HG02678 (cell line): ENCODE measurements around the gene GPR137B.

Experiments
- ATAC-seq: cut with Tn5 transposase; IDR thresholded peaks from one replicate; pipeline ENCODE4 v1.9.1; 2021; ENCODE audit warnings: mild to moderate bottlenecking, moderate library complexity; ENCODE audit not compliant: unreplicated experiment

GPR137B gene

DNA sequence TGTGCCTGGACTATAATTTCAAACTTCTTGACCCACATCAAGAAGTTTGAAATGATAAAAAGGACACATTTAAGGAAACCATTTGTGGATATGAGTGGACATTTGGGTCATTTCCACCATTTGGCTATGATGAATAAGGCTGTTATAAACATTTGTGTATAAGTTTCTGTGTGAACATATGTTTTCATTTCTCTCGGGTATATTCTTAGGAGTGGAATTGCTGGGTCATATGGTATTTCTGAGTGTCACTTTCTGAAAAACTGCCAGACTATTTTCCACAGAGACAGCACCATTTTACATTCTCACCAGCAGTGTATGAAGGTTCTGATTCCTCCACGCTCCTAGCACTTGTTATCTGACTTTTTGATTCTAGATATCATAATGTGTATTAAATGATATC, 50.8 kb downstream of the GPR137B start:
- no peak for ATAC-seq

DNA sequence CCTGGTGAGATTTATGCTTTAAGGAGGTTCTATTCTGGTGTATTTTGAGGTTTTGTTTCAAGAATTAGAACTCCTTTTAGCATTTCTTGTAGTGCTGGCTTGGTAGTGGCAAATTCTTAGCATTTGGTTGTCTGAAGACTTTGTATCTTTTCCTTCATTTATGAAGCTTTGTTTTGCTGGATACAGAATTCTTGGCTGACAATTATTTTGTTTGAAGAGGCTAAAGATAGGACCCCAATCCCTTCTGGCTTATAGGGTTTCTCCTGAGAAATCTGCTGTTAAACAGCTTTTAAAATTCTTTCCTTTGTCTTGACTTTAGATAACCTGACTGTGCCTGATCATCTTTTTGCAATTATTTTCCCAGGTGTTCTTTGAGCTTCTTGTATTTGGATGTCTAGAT, 58.6 kb downstream of the GPR137B start:
- ATAC-seq: no peak

DNA sequence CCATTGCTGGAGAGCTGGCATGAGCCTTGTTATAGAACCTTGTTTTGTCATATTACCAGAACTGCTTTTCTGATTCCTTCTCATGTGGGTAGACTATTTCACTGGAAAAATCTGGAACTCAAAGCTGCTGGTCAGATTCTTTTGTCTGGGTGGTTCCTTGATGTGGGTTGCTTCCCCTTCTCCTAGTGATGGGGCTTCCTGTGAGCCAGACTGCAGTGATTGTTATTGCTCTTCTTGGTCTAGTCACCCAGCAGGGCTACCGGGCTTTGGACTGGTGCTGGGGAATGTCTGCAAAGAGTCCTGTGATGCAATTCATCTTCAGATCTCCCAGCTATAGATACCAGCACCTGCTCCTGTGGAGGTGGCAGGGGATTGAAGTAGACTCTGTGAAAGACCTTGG, 59.4 kb downstream of the GPR137B start:
- no peak for ATAC-seq

DNA sequence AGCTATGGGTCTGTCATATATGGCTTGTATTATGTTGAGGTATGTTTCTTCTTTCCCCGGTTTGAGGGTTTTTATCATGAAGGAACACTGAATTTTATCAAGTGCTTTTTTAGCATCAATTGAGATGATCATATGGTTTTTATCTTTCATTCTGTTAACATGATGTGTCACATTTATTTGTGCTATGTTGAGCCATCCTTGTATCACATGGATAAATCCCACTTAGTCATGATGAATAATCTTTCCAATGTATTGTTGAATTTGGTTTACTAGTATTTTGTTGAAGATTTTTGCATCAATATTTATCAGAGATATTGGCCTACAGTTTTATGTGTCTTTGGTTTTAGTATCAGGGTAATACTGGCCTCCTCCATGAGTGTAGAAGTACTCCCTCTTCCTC, 61.7 kb downstream of the GPR137B start:
- ATAC-seq: no peak

DNA sequence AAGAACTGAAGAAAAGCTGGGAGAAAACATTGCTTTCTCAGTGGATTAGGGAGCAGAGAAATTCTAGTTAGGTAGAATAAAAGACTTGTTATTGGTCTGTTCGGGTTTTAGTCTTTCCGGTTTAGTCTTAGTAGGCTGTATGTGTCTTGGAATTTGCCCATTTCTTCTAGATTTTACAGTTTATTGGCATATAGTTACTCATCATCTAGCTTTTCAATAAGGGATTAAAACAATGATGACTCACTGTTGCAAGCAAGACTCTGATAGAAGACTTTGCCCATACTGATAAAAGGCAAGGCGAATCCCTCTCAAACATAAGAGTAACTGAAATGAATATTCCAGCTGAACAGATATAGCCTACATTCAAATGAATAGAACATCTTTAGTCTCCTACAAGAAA, 62.3 kb downstream of the GPR137B start:
- ATAC-seq: no peak

DNA sequence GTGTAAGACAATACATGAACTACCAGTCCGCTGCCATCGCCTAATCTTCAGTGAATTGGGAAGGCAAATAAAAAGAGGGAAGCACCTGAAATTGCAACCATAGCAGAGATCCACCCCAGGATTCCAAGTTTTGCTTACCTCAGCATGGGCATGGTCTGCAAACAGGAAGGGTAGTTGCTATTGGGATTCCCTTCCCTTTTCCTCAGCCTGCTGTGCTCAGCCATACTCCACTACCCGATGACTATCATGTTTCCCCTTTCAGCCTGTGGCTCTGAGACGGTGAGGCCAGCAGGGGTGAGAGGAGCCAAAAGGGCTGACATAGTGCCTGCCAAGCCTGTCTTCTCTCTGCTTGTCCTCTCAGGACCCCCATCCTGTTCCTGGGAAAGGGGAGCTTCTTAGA, 64.2 kb downstream of the GPR137B start:
- no peak for ATAC-seq

DNA sequence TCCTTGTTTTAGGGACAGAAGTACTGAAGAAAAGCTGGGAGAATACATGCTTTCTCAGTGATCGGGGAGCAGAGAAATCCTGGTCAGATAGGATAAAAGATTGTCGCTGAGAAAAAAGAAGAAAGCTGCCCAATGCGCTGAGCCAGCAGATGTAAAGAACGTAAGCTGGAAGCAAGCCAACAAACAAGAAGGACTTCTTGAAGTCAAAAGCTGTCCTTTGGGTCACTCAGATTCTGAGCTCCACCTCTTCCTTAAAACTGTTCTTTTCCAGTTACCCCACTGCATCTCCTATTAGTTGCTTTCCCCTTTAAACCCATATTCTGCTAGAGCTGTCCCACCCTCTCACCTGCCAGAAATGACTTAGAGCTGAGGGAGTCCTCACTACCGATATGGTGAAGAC, 64.8 kb downstream of the GPR137B start:
- ATAC-seq: no peak

DNA sequence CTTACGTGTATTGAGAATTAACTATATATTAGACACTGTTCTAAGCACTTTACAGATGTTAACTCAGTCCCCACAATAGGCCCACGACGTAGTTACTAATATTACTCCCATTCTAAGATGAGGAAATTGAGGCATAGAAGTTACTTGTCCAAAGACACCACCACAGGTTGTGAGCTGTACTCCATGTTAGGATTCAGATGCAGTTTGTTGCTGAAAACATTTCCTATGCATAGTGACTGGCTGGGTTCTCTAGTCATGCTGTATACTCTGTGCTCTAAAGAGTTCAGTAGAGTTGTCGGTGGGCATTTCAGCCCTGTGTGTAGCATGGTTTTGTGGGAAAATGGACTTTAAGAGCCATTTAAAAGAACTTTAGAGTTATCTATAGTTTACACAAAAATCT, 65.2 kb downstream of the GPR137B start:
- ATAC-seq: no peak

DNA sequence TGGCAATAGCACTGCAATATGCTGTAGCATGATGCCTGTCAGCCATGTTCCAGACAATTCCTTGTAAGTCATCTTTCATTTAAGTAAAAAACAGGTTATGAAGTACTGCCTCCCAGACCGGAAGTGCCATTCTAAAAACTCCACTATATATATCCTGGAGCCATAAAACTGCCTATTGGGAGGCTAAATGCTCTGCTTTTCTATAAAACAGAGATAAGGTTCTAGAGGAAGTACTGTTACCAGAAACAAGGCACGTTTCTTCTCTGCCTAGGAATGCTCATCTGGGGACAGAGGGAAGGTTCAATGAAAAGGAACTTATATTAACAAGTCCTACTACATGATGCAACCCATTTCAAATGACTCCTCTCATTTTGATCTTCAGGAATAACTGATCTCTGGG, 66.8 kb downstream of the GPR137B start:
- no peak for ATAC-seq

DNA sequence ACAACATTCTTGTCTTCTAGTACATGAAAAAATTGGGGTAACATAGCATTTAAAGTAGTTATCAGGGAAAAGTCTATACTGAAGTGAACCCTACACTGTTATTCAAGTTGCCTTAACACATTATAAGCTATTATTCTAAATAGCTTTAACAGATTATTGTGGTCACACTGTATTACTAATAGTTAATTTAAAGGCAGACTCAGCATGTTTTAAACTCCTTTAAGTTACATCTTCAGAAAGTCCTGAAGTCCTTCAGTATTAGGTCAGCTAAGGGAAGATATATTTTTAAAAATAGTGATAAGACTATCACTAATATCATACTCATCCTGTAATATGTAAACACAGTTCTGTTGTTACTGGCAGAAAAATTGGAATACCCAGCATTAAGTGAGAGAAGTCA, 67.4 kb downstream of the GPR137B start:
- no peak for ATAC-seq

DNA sequence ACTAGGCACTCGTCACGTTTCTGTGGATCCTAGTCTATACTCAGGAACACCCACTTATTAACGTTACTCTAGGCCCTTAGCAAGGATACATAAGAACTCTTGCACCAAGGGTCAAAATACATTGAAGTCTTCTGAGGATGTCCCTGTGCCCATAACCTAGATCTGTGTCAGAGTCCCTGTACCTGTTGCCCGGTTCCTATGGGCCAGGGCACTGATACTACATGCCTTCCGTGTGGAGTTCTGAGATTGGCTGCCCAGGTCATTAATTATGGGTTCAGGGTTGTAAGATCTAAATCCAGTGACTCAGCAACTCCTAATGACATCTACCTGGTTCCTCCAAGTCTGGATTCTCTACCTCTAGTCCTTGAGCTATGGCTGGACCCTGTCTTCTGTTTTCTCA, 69.5 kb downstream of the GPR137B start:
- ATAC-seq: no peak

DNA sequence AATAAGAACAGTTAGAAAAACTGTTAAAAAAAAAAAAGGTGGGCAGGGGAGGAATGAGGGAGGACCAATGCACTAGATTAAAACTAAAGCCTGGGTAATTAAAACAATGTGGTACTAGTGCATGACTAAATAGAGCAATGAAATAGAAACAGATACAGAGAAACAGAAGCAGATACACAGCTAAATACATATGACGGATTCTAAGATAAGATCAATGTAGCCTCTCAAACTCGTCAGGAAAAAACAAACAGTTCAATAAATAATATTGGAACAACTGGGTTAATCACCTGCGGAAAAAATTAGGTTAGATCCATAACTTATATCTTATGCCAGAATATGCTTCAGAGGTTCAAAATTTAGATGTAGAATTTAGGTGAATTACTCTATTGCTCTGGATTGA, 71.2 kb downstream of the GPR137B start:
- no peak for ATAC-seq

DNA sequence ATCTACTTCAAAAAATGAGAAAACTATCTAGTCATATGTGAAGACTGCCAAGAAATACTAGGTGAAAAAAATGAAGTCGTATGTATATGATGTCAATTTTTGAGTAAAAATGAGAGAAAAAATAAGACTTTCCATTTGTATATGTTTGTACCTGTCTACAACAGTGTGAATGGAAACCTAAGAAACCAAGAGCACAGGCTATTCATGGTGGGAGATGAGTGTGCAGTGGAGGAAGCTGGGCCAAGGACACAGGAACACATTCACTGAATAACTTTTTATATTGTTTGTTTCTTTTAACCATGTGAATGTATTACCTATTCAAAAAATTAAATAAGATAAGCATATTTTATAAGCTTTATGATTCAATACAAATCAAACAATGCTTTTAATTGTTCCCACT, 72.4 kb downstream of the GPR137B start:
- no peak for ATAC-seq

DNA sequence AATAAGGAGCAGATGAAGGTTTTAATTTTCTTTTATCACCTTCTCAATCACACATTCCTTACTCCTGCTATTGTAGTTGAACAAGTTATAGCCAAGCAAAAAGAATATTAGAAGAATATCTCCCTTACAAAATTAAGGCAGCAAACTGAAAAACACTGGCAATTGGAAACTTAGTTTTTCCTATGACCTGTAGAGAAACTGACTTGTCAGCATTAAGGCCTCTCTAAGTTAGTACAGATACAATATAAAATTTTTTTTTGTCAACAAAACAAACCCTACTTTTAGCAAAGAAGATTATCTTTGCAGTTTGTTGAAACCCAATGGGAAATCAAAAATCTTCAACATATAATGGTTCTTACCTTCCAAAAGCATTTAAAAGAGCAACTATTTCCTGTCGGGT, 78.1 kb downstream of the GPR137B start:
- ATAC-seq: no peak

DNA sequence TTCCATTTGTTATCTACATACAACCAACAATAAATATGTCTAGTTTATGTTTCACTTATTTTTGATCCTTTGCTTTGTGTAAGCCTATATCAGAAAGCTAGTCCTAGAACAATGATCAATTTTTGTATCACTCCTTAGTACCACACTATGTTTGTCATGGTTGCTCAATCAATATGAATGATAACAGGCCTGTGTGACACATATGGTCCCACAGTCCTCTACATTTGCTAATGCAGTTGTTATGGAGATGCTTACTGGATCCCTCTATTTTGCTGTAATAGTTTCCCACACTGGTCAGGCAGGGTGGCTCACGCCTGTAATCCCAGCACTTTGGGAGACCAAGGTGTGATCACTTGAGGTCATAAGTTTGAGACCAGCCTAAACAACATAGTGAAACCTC, 80.3 kb downstream of the GPR137B start:
- ATAC-seq: no peak

DNA sequence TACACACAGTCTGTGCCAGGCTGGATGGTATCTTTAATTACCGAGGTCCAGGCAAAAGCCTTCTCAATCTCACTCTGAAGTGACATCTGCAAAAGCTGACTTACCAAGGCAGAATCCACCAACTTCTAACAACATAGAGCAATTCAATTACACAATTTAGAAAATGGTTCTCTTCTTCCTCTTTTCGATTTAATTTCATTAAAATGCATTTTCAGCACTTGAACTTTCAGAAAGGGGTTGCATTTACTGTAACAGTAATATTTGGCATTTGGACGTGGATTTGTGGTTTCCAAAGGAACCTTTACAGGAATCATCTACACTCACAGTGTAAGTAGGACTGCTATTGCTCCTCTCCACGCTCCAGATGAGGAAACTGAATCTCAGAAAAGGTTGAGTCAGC, 86.1 kb downstream of the GPR137B start:
- ATAC-seq: no peak

DNA sequence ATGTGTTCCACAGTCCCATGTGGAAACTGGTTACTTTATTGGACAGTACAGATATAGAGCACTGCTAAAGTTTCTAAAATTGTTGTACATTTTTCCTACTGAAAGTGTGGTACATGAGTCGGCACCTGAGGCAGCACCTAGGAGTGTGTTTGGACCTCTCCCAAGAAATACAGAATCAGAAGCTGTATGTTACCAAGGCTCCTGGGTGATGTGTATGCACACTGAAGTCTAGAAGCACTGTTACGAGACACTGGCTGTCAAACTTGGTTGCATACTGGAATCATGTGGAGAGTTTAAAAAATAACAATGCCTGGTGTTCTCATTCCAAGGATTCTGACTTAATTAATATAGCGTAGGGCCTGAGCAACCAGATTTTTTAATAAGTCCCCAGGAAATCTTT, 92.8 kb downstream of the GPR137B start:
- no peak for ATAC-seq

DNA sequence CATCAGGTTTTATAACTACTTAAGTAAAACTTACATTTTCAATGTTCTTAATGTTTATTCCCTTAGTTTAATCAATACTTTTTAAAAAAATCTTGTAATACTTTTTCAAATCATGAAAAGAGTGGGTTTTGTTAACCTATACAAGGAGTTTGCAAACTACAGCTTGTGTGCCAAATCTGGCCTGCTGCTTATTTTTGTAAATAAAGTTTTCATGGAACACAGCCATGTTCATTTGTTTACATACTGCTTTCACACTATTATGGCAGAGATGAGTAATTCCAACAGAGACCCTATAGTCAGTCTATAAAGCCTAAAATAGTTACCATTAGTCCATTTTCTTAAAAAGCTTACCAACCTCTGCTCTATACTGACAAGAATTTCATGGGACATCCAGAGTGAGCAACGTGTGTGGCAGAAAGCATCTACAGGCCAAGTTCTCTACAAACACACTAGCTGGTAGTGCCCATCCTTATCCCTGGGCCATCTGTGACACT, 96.8 kb downstream of the GPR137B start:
- ATAC-seq: no peak

DNA sequence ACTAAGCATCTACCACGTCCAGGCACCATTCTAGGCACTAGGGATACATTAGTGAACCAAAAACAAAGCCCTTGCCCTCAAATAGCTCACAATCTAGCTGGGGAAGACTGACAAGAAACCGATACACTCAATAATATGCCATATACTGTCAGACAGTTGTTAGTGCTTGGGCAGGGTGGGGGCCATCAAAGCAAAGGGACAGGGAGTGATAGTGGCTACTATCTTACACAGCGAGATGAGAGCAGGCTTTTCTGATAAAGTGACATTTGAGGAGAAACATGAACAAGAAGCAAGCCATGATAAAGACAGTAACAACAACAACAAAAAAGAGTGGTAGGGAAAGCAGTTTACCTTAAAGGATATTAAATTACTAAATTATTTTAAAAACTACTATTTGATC, 98.3 kb downstream of the GPR137B start:
- no peak for ATAC-seq

DNA sequence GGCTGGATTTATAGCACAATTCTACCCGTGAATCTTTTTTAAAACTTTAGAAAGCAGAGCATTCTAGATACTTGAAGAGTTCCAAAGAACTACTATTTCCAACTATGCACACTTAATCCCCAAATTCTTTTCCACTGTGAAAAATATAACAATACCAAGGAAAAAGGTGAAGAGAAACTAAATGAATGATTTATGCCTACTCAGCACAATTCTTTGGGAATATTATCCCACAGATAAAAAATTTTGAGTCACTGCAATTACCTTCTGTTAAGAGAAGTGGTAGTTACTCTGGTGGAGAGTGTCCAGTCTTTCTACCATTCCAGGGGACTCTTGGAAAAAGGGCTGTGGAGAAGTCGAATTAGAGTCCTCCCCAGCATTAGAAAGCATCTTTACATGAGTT, 100.2 kb downstream of the GPR137B start:
- no peak for ATAC-seq

DNA sequence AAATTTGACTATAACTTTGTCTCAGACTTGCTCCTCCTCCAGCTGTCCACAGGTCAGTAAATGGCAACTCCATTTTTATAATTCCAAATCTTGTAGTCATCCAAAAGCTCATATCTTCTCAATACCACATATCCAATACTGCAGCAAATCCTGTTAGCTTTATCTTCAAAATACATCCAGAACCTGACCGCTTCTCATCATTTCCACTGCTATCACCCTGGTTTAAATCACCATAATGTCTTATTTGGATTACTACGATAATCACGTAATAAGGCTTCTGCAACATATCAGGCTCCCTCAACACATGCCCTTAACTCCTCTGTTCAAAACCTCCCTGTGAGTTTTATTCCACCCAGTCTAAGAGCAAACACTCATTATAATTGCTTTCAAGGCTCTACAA, 104.9 kb downstream of the GPR137B start:
- no peak for ATAC-seq

DNA sequence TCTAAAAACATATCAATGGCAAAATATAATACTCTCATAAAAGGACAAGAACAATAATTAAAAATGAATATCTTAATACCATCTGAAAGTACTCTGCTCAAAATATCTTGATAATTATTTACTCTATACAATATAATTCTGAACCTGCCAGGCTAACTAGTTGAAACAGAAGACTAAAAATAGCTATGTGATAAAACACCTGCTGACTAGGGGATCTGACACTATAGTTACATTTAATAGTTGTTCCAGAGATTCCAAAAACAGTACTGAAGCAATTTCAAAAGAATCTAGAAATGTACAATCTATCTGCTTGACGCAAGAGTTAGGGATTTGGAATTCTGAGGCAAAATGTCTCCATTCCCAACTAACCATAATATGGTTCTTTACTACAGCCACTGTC, 109.2 kb downstream of the GPR137B start:
- no peak for ATAC-seq

DNA sequence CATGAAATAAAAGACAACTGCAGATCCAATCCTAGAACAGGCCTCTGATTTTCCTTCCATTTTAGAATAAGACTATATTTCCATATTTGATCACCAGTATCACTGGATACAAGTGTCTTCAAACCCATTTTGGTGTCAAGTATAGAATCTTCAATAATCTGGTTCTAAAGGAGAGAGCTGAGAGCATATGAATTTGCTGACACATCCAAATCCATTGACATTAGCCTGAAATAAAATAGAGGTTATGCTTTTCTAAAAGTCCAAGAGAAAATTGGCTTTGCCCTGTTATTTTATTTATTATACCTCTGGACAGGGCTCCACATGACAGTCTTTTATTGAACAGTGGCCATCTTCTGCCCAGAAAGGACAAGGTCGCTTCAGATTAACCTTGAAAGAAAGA, 110.8 kb downstream of the GPR137B start:
- no peak for ATAC-seq
